Rectal smooth muscle tissue (tissue), 1 donor: Measurements from ENCODE around the gene TAS2R31.
"Not testable (repeated sequence)": the region's sequence is repeated elsewhere in the genome, so short reads cannot be mapped to it uniquely, and the experiment has no call there.

ENCODE experiments used
- H3K27ac ChIP-seq: one replicate; pipeline ENCODE4 v1.7.0; 2013; ENCODE audit warnings: low read depth, low read length, inconsistent platforms
- H3K27me3 ChIP-seq: one replicate; pipeline ENCODE4 v1.7.0; 2013; ENCODE audit warnings: low read length; ENCODE audit not compliant: control insufficient read depth, insufficient read depth
- H3K36me3 ChIP-seq: one replicate; pipeline ENCODE4 v1.7.0; 2013; ENCODE audit warnings: low read length; ENCODE audit not compliant: control insufficient read depth, insufficient read depth
- H3K4me1 ChIP-seq: one replicate; pipeline ENCODE4 v1.7.0; 2013; ENCODE audit warnings: low read length; ENCODE audit not compliant: control insufficient read depth, insufficient read depth
- H3K4me3 ChIP-seq: one replicate; pipeline ENCODE4 v1.7.0; 2013; ENCODE audit warnings: low read length
- H3K9ac ChIP-seq: one replicate; pipeline ENCODE4 v1.7.0; 2013; ENCODE audit warnings: low read length

Gene TAS2R31

GRCh38 chr12:11041366-11041765 is 10.2 kb upstream of the TAS2R31 start:
- H3K4me3 ChIP-seq: not testable (repeated sequence)

GRCh38 chr12:11040162-11040561 is 9.0 kb upstream of the TAS2R31 start:
- Histone ChIP-seq H3K9ac (no peak overlapping the region), H3K4me1 (no peaks in the 10 kb centered on the region)

More at GRCh38 chr12:11041366-11041765, 10.2 kb upstream of the TAS2R31 start:
- H3K4me1 ChIP-seq, H3K36me3 ChIP-seq, H3K27ac ChIP-seq, H3K9ac ChIP-seq, H3K27me3 ChIP-seq: not testable (repeated sequence)

GRCh38 chr12:11039171-11039570 is 8.0 kb upstream of the TAS2R31 start:
- Histone ChIP-seq H3K27me3 (no peaks in the 10 kb centered on the region), H3K27ac (no peak overlapping the region), H3K36me3 (no peaks in the 10 kb centered on the region), H3K9ac (no peak overlapping the region), H3K4me1 (no peaks in the 10 kb centered on the region), H3K4me3 (no peak overlapping the region)

More at GRCh38 chr12:11040162-11040561, 9.0 kb upstream of the TAS2R31 start:
- no peak overlapping the region for H3K4me3 ChIP-seq
- no peaks in the 10 kb centered on the region for H3K36me3 ChIP-seq
- H3K27ac ChIP-seq: no peak overlapping the region
- H3K27me3 ChIP-seq: no peaks in the 10 kb centered on the region

- not testable (repeated sequence) for H3K4me1 ChIP-seq, H3K36me3 ChIP-seq, H3K4me3 ChIP-seq, H3K9ac ChIP-seq, H3K27ac ChIP-seq, H3K27me3 ChIP-seq
Measured at GRCh38 chr12:11033959-11034358, 2.8 kb upstream of the TAS2R31 start.

- no peaks in the 10 kb centered on the region for H3K27me3 ChIP-seq
- H3K27ac ChIP-seq: no peak overlapping the region
- H3K4me1 ChIP-seq: no peaks in the 10 kb centered on the region
- no peak overlapping the region for H3K4me3 ChIP-seq
- no peaks in the 10 kb centered on the region for H3K36me3 ChIP-seq
- H3K9ac ChIP-seq: no peak overlapping the region
Measured at GRCh38 chr12:11026118-11026517, 5.1 kb downstream of the TAS2R31 start.

GRCh38 chr12:11023387-11023786 is 7.8 kb downstream of the TAS2R31 start:
- Histone ChIP-seq H3K4me1 (no peaks in the 10 kb centered on the region), H3K9ac (no peak overlapping the region), H3K4me3 (no peak overlapping the region), H3K27me3 (no peaks in the 10 kb centered on the region), H3K36me3 (no peaks in the 10 kb centered on the region), H3K27ac (no peak overlapping the region)

- Histone ChIP-seq H3K4me1 (no peaks in the 10 kb centered on the region), H3K27me3 (no peaks in the 10 kb centered on the region), H3K4me3 (no peak within 1 kb of the TSS), H3K36me3 (no peaks in the 10 kb centered on the region), H3K27ac (no peak within 1 kb of the TSS), H3K9ac (no peak within 1 kb of the TSS)
Measured at GRCh38 chr12:11022520-11022919, 8.7 kb downstream of the TAS2R31 start, which contains the start of gene TAS2R19. Gene TAS2R19 (minus strand): TSS chr12:11022620. CDS start chr12:11022571, 49 bp downstream.

- H3K4me3 ChIP-seq: no peak overlapping the region
- no peak overlapping the region for H3K27ac ChIP-seq
Measured at GRCh38 chr12:11016937-11017336, 14.3 kb downstream of the TAS2R31 start.

GRCh38 chr12:11015775-11016430 is 15.3 kb downstream of the TAS2R31 start:
- no peaks in the 10 kb centered on the region for H3K4me1 ChIP-seq
- no peaks in the 10 kb centered on the region for H3K36me3 ChIP-seq
- H3K9ac ChIP-seq: no peak overlapping the region
- H3K27ac ChIP-seq: no peak overlapping the region
- no peak overlapping the region for H3K4me3 ChIP-seq
- H3K27me3 ChIP-seq: no peaks in the 10 kb centered on the region

More at GRCh38 chr12:11016937-11017336, 14.3 kb downstream of the TAS2R31 start:
- H3K9ac ChIP-seq: no peak overlapping the region
- no peaks in the 10 kb centered on the region for H3K27me3 ChIP-seq
- H3K36me3 ChIP-seq: no peaks in the 10 kb centered on the region
- H3K4me1 ChIP-seq: no peaks in the 10 kb centered on the region

GRCh38 chr12:11014234-11014633 is 17.0 kb downstream of the TAS2R31 start:
- Histone ChIP-seq H3K36me3 (no peaks in the 10 kb centered on the region), H3K9ac (no peak overlapping the region), H3K27me3 (no peaks in the 10 kb centered on the region), H3K4me3 (no peak overlapping the region), H3K4me1 (no peaks in the 10 kb centered on the region), H3K27ac (no peak overlapping the region)

GRCh38 chr12:11007608-11008007 is 23.6 kb downstream of the TAS2R31 start:
- Histone ChIP-seq H3K4me3 (no peak overlapping the region), H3K4me1 (no peaks in the 10 kb centered on the region), H3K9ac (no peak overlapping the region), H3K27ac (no peak overlapping the region), H3K27me3 (no peaks in the 10 kb centered on the region), H3K36me3 (no peaks in the 10 kb centered on the region)

- Histone ChIP-seq H3K27me3 (no peaks in the 10 kb centered on the region), H3K27ac (no peak within 1 kb of the TSS), H3K4me3 (no peak within 1 kb of the TSS), H3K4me1 (no peaks in the 10 kb centered on the region), H3K36me3 (no peaks in the 10 kb centered on the region), H3K9ac (no peak within 1 kb of the TSS)
Measured at GRCh38 chr12:10998204-10998603, 33.0 kb downstream of the TAS2R31 start, which contains the start of gene TAS2R20. Gene TAS2R20 (minus strand): TSS chr12:10998304. CDS start chr12:10997875, 429 bp downstream.

GRCh38 chr12:10994307-10994706 is 36.9 kb downstream of the TAS2R31 start:
- Histone ChIP-seq H3K4me3 (no peak overlapping the region), H3K27me3 (no peaks in the 10 kb centered on the region), H3K27ac (no peak overlapping the region), H3K4me1 (no peaks in the 10 kb centered on the region), H3K9ac (no peak overlapping the region), H3K36me3 (no peaks in the 10 kb centered on the region)
